Measurements from ENCODE around the gene GID8.

DNA sequence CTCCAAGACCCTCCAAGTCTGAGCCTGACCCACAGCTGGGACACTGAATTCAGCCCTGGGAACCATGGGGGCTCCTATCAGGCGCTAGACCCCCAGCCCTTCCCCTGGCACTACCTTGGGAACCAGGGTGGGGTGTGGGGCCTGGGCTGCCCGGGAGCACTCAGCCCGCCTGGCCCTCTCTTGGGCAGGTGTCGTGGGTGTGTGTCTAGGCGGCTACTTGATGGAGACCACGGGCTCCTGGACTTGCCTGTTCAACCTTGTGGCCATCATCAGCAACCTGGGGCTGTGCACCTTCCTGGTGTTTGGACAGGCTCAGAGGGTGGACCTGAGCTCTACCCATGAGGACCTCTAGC, 29.2 kb downstream of the GID8 start:
- TF ChIP-seq, protein P1, sequence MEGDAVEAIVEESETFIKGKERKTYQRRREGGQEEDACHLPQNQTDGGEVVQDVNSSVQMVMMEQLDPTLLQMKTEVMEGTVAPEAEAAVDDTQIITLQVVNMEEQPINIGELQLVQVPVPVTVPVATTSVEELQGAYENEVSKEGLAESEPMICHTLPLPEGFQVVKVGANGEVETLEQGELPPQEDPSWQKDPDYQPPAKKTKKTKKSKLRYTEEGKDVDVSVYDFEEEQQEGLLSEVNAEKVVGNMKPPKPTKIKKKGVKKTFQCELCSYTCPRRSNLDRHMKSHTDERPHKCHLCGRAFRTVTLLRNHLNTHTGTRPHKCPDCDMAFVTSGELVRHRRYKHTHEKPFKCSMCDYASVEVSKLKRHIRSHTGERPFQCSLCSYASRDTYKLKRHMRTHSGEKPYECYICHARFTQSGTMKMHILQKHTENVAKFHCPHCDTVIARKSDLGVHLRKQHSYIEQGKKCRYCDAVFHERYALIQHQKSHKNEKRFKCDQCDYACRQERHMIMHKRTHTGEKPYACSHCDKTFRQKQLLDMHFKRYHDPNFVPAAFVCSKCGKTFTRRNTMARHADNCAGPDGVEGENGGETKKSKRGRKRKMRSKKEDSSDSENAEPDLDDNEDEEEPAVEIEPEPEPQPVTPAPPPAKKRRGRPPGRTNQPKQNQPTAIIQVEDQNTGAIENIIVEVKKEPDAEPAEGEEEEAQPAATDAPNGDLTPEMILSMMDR (IDR thresholded peaks at IDR 0.05; ENCODE audit: low read depth, low read length, poor library complexity, severe bottlenecking): no peak
- no peak for TF ChIP-seq EZH2phosphoT487 (IDR thresholded peaks at IDR 0.05; ENCODE audit: borderline replicate concordance, low read length)
